HG03060 (cell line): ENCODE measurements around the gene ANKRD37.

ENCODE experiments used
- ATAC-seq: cut with Tn5 transposase; IDR thresholded peaks from one replicate; pipeline ENCODE4 v1.9.1; 2021; ENCODE audit warnings: low read depth, moderate number of reproducible peaks; ENCODE audit not compliant: unreplicated experiment

ANKRD37 gene

GRCh38 chr4:185412412-185412811 lies 15.8 kb downstream of the ANKRD37 start:
- no peak for ATAC-seq

DNA sequence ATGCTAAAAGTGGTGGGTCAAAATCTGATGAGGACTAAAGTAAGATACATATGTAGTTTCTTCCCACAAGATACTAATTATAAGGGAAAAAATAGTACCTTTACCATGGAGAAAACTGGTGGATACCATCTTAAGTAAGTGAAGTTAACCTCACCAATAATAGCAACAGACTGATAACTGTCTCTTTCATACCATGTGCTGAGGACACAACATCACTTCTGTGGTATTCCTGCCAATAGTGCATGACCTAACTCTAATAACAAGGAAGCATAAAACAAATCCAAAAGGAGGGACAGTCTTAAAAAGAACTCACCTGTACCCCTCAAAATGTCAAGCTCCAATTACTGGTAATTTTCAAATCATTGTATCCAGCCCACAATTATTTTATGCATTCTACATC lies 20.3 kb downstream of the ANKRD37 start:
- no peak for ATAC-seq

- ATAC-seq: no peak
Observed at GRCh38 chr4:185421366-185422124, 24.9 kb downstream of the ANKRD37 start.

DNA sequence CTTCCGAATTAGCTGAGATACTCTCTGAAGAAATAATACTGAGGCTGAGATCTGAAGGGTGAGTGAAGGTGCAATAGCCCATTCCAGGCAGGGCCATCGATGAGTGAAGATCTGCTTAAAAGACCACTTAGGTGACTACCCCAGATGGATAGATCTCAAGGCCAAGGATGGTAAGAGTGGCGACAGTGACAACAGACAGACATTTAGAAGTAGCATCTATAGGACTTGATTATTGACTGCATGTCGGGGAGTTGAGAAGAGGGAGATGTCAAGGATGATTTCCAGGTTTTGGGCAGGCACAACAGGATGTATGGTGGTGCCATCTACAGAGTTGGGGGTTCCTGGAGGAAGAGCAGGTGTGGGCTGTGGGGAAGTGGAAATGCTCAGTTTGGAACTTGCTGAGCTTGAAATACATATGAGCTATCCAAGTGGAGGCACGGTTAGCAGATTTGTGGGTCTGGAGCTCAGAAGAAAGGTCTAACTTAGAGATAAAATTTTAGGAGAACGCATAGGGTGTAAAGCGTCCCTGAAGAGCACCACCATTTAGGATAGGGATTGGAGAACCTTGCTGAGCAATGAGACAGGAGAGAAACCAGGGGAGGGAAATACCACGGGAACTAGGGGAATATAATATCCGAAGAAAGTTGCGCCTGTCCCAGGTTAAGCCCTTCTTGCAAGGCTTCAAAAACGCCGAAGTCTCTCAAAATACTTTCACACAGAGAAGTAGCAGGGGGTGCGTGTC lies 28.4 kb downstream of the ANKRD37 start:
- no peak for ATAC-seq

DNA sequence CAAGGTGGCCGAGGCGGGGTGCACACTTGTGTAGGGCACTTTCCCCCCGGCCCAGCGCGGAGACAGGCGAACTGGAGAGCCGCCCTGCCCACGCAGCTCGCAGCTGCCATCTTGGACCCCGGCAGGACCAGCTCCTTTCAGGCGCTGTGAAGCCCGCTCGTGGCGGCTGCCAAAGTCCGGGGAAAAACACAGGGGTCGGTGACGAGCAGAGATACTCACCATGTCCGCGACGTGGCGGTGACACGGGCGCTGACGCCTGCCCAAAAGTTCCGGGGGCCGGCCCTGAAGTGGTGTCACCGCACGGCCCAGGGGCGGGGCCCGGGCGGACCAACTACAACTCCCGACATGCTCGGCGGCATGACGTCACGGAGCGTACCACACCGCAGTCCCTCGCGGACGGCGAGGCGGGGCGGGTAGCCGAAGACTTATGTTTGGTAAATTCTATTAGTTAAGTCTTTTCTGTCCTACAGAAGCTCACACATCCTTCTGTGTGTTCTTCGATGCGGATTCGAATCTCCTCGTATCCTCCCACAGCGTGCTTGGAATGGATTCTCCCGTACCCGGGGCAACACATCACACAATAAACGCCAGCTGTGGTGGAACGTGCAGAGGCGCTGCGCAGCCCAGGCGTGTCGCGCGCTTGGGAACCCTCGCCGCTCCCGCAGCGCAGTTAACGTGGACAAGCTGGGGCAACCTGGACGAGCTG lies 29.2 kb downstream of the ANKRD37 start, which contains the start of gene UFSP2:
UFSP2 (minus strand) TSS at position 318 of the 706 bp plus-strand sequence; CDS start at position 222, 96 bp downstream.
- ATAC-seq: peak; percentile 92

DNA sequence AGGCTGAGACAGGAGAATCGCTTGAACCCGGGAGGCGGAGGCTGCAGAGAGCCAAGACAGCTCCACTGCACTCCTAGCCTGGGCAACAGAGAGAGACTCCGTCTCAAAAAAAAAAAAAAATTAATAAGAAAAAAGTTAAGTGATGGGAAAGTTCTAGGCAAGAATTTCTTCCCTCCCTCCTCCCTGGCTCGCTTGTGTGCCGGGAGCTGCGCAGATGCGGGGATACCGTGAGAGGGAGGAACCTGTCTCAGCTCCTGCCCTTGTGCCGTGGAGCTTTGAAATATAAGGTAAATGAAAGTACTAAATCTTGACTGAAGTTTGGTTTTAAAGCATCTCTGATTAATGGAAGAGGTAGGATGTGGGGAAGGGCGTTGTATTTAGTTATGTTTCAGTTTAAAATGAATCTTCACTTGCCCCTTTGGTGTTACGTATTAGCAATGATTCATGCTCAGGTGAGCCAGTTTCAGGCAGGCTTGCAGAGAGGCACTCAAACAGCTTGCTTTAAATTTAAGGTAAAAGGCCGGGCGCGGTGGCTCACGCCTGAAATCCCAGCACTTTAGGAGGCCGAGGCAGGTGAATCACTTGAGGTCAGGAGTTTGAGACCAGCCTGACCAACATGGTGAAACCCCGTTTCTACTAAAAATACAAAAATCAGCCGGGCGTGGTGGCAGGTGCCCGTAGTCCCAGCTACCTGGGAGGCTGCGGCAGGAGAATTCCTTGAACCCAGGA lies 30.5 kb downstream of the ANKRD37 start:
- no peak for ATAC-seq

DNA sequence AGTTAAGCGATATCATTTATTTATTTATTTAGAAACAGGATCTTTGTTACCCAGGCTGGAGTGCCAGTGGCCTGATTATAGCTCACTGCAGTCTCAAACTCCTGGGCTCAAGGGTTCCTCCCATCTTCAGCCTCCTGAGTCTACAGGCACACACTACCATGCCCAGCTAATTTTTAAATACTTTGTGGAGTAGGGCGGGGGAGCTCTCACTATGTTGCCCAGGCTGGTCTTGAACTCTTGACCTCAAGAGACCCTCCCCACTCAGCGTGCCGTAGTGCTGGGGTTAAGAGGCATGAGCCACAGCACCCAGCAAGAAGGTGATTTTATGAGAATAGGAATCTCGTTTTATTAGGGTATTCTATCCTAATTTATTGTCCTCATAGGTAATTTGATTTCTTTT lies 33.0 kb downstream of the ANKRD37 start:
- no peak for ATAC-seq

GRCh38 chr4:185435466-185435865 lies 38.8 kb downstream of the ANKRD37 start:
- no peak for ATAC-seq

DNA sequence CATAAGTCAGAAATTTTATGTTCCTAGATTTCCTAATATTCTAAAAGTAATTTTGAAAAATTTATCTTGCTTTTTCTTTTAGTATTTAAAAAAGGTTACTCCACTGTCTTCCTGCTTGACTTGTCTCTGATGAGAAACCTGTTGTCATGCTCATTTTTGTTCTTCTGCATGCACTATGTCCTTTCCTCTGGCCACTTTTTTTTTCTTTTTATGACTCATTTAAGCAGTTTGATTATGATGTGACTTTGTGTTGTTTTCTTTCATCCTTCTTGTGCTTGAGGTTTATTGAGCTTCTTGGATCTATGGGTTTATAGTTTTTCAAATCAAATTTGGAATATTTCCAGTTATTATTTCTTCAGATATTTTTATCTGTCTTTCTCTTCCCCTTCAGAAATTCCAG lies 41.2 kb downstream of the ANKRD37 start:
- ATAC-seq: no peak

DNA sequence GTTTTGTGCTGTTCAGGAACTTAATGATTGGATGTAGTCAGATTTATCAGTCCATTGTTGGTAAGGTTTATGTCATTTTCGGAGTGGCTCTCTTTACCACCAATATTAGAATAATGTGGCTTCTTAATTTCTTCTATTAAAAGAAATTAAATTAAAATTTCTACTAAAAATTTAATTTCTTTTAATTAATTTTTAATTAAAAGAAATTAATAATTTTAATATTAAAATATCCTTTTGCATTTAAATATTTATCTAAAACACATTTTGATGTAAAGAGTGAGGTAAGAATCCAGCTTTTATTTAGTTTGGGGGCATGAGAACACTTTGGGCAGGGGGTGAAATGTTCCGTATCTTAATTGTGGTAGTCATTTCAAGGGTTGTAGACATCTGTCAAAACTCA lies 44.8 kb downstream of the ANKRD37 start:
- ATAC-seq: no peak

GRCh38 chr4:185445209-185445608 lies 48.6 kb downstream of the ANKRD37 start:
- no peak for ATAC-seq
